ENCODE results near the gene MORC2. TPM values are rescaled to one million over a fixed set of nuclear protein-coding genes. Genes with fewer than 3 reads are reported as not detected.

Gene MORC2
- total and polyA plus RNA-seq, 10 of the 15 experiments (the other 5 are each of a cell fraction or from before 2014, with no cell fraction given): 1.7 to 16.3 (median 9.0) TPM

DNA sequence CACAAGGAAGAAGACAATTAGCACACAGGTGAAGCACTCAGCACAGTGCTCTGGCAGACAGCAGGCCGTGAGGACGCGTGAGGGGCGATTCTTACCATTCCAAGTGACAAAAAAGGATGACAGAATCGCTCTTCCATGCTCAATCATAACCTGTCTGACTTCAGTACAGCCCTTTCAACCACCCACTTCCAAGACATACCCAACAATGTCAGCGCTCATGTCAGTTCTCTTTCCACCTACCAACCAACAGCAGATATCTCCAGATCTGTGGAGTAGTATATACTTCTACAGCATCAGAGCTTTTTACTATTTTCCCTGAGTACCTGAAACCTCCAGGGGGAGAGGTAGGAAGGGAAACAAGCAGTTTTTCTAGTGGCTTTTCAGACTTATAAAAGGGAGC lies 40.2 kb downstream of the MORC2 start (continued):
- TF ChIP-seq RAD21 (IDR thresholded peaks at IDR 0.05; ENCODE audit: insufficient read depth, low read depth, low read length): no peak
- no peak for TF ChIP-seq HSF1 (IDR thresholded peaks at IDR 0.05; ENCODE audit: low read depth, low read length)
- TF ChIP-seq RELA (IDR thresholded peaks at IDR 0.05; ENCODE audit: borderline replicate concordance, partially characterized antibody): no peak
- TF ChIP-seq ZZZ3 (IDR thresholded peaks at IDR 0.05; ENCODE audit: control insufficient read depth, insufficient read length, low read depth): no peak
- no peak for TF ChIP-seq RUNX3 (IDR thresholded peaks at IDR 0.05; ENCODE audit: low read length)

DNA sequence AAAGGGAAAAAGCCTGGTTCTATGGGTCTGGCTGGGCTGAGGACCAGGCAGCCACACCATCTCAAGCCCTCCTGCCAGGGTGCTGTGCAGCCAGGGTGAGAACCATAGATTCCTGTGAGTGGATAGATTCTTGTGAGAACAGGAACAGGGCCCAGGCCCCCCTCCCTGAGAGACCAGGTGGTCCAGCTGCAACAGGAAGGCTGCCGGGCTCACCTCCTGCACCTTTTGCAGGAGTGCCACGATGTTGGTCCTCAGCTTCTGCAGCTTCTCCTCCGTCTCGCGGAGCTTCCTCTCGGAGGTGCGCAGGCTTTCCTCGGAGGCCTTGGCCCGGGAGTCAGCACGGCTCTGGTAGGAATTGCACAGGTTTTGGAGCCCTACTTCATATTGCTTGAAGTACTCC lies 40.8 kb downstream of the MORC2 start:
- Histone ChIP-seq H3K4me2 (ENCODE audit: control insufficient read depth, insufficient read depth) (no peak overlapping the region), H3K27me3 (replicated peaks in 1 of 2; ENCODE audit: control insufficient read depth in 2 of 2, insufficient read depth in 2 of 2, low read length in 1 of 2) (no peaks in the 10 kb centered on the region), H3K9ac (ENCODE audit: control insufficient read depth, insufficient read depth, low read length) (no peak overlapping the region), H3K36me3 (ENCODE audit: control insufficient read depth in 2 of 2, insufficient read depth in 2 of 2, low read length in 1 of 2) (peaks cover 6 to 19% of the 10 kb centered on the region in 2 experiments; a peak in 3 of 4 replicates), H2AFZ (ENCODE audit: control insufficient read depth, low read depth, low read length) (no peak overlapping the region), H3K27ac (ENCODE audit: control insufficient read depth, insufficient read depth) (no peak overlapping the region), H3K4me1 (ENCODE audit: control insufficient read depth, insufficient read depth, low read length) (no peaks in the 10 kb centered on the region), H4K20me1 (ENCODE audit: control insufficient read depth, insufficient read depth) (no peaks in the 10 kb centered on the region), H3K9me3 (replicated peaks; ENCODE audit: control insufficient read depth, insufficient read depth, low read length) (no peaks in the 10 kb centered on the region), H3K79me2 (ENCODE audit: control insufficient read depth, insufficient read depth, low read length) (no peaks in the 10 kb centered on the region), H3K4me3 (no peak overlapping the region)
- in situ Hi-C loops (cut with MboI) (no loop called here), intact Hi-C loops (cut with micrococcal nuclease; ENCODE audit: unreplicated experiment) (no loop called here)
- no peak for FAIRE-seq
- 91% methylated on average over 10 of the region's 10 CpGs for WGBS (ENCODE audit: insufficient coverage, insufficient replicate concordance, low lambda C conversion rate, missing lambda C conversion rate)
- ChIA-PET RAD21 (ENCODE audit: unreplicated experiment) (no interaction called here), POLR2A (no interaction called here), CTCF (no interaction called here), SMC1A (ENCODE audit: uncharacterized antibody, unreplicated experiment) (no interaction called here)
- no peak for TF ChIP-seq PAX8 (IDR thresholded peaks at IDR 0.05)
- no peak for TF ChIP-seq ZNF24 (IDR thresholded peaks at IDR 0.05)
- BruUV-seq (replicated peaks): no TSS peak
- DNase-seq (ENCODE audit: low read depth, low spot score): no peak
- ATAC-seq: no peak

All from GM12878 (cell line).